CD4-positive, alpha-beta T cell (primary cell): ENCODE data around the gene GRIFIN. TPM values are rescaled to one million over a fixed set of nuclear protein-coding genes. Genes with fewer than 3 reads are reported as not detected.

Experiments
- ATAC-seq: fragments of 200-7000 bp; cut with Tn5 transposase; one replicate; pipeline ENCODE4 v1.10.0; 2022; ENCODE audit warnings: mild to moderate bottlenecking; ENCODE audit not compliant: poor library complexity
- CTCF ChIA-PET: fragments of 350-600 bp; sonication (Branson Sonifier 250); formaldehyde crosslinking; loops from one replicate; lab custom pipeline; 2021; ENCODE audit warnings: antibody characterized with exemption, inconsistent platforms; lab: Charles Lee
- POLR2A ChIA-PET: fragments of 350-600 bp; sonication (Branson Sonifier 250); formaldehyde crosslinking; loops from one replicate; lab custom pipeline; 2021; ENCODE audit warnings: antibody characterized with exemption, inconsistent platforms; lab: Charles Lee
- DNase-seq, 14 experiments: peaks; one replicate each; pipeline ENCODE4 v3.0.0-alpha.2; 2013 to 2020; ENCODE audit warnings: mixed read lengths in 2 of 14
- H3K27ac ChIP-seq, 2 donors: one replicate each; pipeline versions ENCODE4 v1.5.1 to v1.7.0; 2013; ENCODE audit warnings: low read length in 2 of 2, low read depth in 1 of 2, mild to moderate bottlenecking in 1 of 2
- H3K27me3 ChIP-seq, 2 experiments: 1 replicate in 1 of 2; 2 replicates in 1 of 2; pipeline versions ENCODE4 v1.6.1 to v1.7.0; 2013; ENCODE audit warnings: low read length in 2 of 2, control low read depth in 1 of 2, mild to moderate bottlenecking in 1 of 2, moderate library complexity in 1 of 2; ENCODE audit not compliant: insufficient read depth in 2 of 2, control insufficient read depth in 1 of 2
- H3K36me3 ChIP-seq: one replicate; pipeline ENCODE4 v1.6.1; 2013; ENCODE audit warnings: low read length, control low read depth; ENCODE audit not compliant: insufficient read depth
- H3K4me1 ChIP-seq: one replicate; pipeline ENCODE4 v1.6.1; 2013; ENCODE audit warnings: low read length, control low read depth; ENCODE audit not compliant: insufficient read depth
- H3K4me3 ChIP-seq: one replicate; pipeline ENCODE4 v1.5.1; 2013; ENCODE audit warnings: mild to moderate bottlenecking, low read length, moderate library complexity
- H3K9me3 ChIP-seq, 2 experiments: 1 replicate in 1 of 2; 2 replicates in 1 of 2; pipeline versions ENCODE4 v1.6.1 to v1.7.0; 2013; ENCODE audit warnings: low read length in 2 of 2, mild to moderate bottlenecking in 2 of 2, control low read depth in 1 of 2, moderate library complexity in 1 of 2; ENCODE audit not compliant: control insufficient read depth in 1 of 2, insufficient read depth in 1 of 2
- H3K27ac Mint-ChIP-seq: one replicate; pipeline ENCODE4 v1.8.0; 2020; ENCODE audit warnings: mixed read lengths
- H3K27me3 Mint-ChIP-seq: one replicate; pipeline ENCODE4 v1.8.0; 2021; ENCODE audit warnings: mixed read lengths
- H3K36me3 Mint-ChIP-seq: one replicate; pipeline ENCODE4 v1.8.0; 2021; ENCODE audit warnings: low read depth, mixed read lengths
- H3K4me1 Mint-ChIP-seq: one replicate; pipeline ENCODE4 v1.8.0; 2021; ENCODE audit warnings: low read depth, mixed read lengths
- H3K4me3 Mint-ChIP-seq: one replicate; pipeline ENCODE4 v1.8.0; 2020; ENCODE audit warnings: mild to moderate bottlenecking, mixed read lengths
- H3K9me3 Mint-ChIP-seq: one replicate; pipeline ENCODE4 v1.8.0; 2020; ENCODE audit warnings: mixed read lengths
- intact Hi-C, 2 experiments: fragments of 100-400 bp; cut with DNase I in 1 of 2; cut with micrococcal nuclease in 1 of 2; formaldehyde crosslinking; loops; one replicate each; pipeline versions ENCODE4 v1.15.1 to v1.9.0; 2023 to 2025; cut with DNase I, micrococcal nuclease
- total RNA-seq, 174 experiments: library from RNA in 2 of 174; stranded (reverse) in 2 of 174; gene quantifications; one replicate each; pipeline ENCODE4 v1.2.3 and lab custom pipeline; 2021 to 2026
- TF ChIP-seq, protein P1 (sequence below): fragments of 200-600 bp; IDR thresholded peaks from one replicate; pipeline ENCODE4 v1.8.0; 2022; ENCODE audit warnings: antibody characterized with exemption, mild to moderate bottlenecking

Gene GRIFIN
- total RNA-seq, 2 experiments from 2014 or later = not detected

DNA sequence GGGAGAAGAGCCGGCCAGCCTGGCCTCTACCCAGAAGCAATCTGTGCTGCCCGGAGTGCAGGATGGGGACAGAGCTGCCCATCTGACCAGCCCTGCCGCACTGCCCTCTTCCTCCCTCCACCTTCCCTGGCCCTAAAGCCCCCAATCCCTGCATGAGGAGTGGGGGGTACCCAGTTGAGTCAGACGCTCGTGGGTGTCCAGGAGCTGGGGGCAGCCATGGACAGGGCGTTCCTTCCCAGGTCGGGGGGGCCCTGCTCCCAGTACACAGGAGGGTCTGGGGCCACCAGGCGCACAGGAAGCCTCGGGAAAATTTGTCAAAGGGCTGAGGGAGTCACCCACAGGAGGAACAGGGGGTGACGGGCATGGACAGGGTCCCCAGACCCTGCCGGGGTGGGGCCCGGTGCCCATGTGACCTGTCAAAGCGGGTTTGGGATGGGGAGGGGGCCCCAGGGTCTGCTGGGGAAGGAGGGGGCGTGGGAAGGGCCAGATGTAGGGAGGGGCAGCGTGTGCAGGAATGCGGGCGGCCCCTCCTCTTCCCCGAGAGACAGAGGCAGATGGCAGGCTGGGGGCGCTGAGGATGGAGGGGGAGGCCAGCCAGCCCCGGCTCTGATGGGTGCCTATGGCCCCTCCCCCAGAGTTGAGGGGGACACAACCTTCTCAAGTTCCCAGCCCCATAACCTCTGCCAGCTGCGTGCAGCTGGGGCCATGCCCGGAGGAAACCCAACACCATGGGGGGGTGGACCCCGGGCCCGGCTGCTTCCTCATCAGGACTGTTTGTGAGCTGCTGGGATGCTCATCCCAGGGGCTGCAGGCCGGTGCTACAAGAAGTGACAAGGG is 21.5 kb upstream of the GRIFIN start:
- no peak overlapping the region for H3K4me3 ChIP-seq
- intact Hi-C loops = no loop called here
- H3K9me3 ChIP-seq = peaks cover 0 to 16% of the 10 kb centered on the region in 2 experiments
- Mint-ChIP-seq H3K27ac (no peak overlapping the region), H3K4me3 (no peak overlapping the region), H3K4me1 (no peaks in the 10 kb centered on the region), H3K9me3 (no peaks in the 10 kb centered on the region), H3K36me3 (no peaks in the 10 kb centered on the region), H3K27me3 (peaks cover 5% of the 10 kb centered on the region)
- CTCF ChIA-PET = no interaction called here
- no peaks in the 10 kb centered on the region for H3K36me3 ChIP-seq
- peaks cover 12% of the 10 kb centered on the region for H3K4me1 ChIP-seq
- H3K27me3 ChIP-seq = peaks cover 5 to 14% of the 10 kb centered on the region in 2 experiments
- POLR2A ChIA-PET = interaction anchor here (0.7 to 1.9 kb wide), 3 partner anchors 9 to 133 kb away, joined by 3 to 7 read pairs (median 3); no protein-coding TSS in a partner anchor
- DNase-seq (no peak), ATAC-seq (no peak)
- TF ChIP-seq, protein P1, sequence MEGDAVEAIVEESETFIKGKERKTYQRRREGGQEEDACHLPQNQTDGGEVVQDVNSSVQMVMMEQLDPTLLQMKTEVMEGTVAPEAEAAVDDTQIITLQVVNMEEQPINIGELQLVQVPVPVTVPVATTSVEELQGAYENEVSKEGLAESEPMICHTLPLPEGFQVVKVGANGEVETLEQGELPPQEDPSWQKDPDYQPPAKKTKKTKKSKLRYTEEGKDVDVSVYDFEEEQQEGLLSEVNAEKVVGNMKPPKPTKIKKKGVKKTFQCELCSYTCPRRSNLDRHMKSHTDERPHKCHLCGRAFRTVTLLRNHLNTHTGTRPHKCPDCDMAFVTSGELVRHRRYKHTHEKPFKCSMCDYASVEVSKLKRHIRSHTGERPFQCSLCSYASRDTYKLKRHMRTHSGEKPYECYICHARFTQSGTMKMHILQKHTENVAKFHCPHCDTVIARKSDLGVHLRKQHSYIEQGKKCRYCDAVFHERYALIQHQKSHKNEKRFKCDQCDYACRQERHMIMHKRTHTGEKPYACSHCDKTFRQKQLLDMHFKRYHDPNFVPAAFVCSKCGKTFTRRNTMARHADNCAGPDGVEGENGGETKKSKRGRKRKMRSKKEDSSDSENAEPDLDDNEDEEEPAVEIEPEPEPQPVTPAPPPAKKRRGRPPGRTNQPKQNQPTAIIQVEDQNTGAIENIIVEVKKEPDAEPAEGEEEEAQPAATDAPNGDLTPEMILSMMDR = no peak
- no peak overlapping the region for H3K27ac ChIP-seq

DNA sequence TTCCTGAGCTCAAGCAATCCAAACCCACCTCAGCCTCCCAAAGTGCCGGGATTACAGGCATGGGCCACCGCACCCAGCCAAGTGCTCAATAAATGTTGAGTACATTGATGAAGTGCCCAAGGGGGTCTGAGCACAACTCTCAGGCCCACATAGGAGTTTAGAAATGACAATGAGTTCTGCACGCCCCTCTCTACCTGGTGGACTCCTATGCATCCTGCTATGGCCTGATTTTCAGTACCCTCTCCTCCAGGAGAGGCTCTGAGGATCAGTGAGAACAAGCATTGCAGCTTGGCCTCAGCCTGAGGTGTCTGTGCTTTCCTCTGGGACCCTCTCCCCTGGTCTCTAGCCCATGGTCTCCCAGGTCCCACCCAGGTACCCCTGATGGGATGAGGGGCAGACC is 20.9 kb upstream of the GRIFIN start:
- ChIA-PET POLR2A (no interaction called here), CTCF (no interaction called here)
- peaks cover 0 to 16% of the 10 kb centered on the region in 2 experiments for H3K9me3 ChIP-seq
- H3K4me1 ChIP-seq = peaks cover 12% of the 10 kb centered on the region
- Mint-ChIP-seq H3K9me3 (no peaks in the 10 kb centered on the region), H3K4me1 (no peaks in the 10 kb centered on the region), H3K36me3 (no peaks in the 10 kb centered on the region), H3K4me3 (no peak overlapping the region), H3K27me3 (peaks cover 5% of the 10 kb centered on the region), H3K27ac (no peak overlapping the region)
- no peak for ATAC-seq
- TF ChIP-seq, protein P1 = no peak
- peaks cover 5 to 14% of the 10 kb centered on the region in 2 experiments for H3K27me3 ChIP-seq
- no peak overlapping the region for H3K4me3 ChIP-seq
- H3K27ac ChIP-seq = no peak overlapping the region
- DNase-seq = no peak
- intact Hi-C loops = no loop called here
- H3K36me3 ChIP-seq = no peaks in the 10 kb centered on the region

DNA sequence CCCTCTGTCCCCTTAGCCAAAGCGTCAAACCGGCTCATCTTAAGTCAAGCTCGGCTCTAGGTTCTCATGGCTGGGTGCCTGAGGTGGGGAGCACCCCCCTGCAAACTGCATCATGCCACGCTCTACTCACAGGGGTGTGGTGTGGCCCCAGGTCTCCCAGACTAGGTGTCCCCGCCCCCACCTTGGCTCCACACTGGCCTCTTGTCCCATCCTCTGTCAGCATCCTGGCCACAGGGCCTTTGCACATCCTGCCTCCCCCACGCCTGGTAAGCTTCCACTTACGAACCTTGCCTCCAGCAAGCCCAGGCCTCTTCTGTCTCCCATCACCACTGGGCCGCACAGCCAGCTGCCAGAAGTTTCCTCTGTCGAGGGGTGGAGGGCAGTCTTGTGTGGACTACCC is 20.2 kb upstream of the GRIFIN start:
- no peaks in the 10 kb centered on the region for H3K4me1 Mint-ChIP-seq
- TF ChIP-seq, protein P1 = no peak
- no peak for DNase-seq
- Histone ChIP-seq H3K36me3 (no peaks in the 10 kb centered on the region), H3K4me1 (peaks cover 12% of the 10 kb centered on the region), H3K4me3 (no peak overlapping the region), H3K27ac (no peak overlapping the region), H3K27me3 (peaks cover 5 to 14% of the 10 kb centered on the region in 2 experiments), H3K9me3 (peaks cover 0 to 16% of the 10 kb centered on the region in 2 experiments)
- ChIA-PET CTCF (no interaction called here), POLR2A (no interaction called here)
- H3K27ac Mint-ChIP-seq = no peak overlapping the region
- intact Hi-C loops = no loop called here
- H3K9me3 Mint-ChIP-seq = no peaks in the 10 kb centered on the region
- no peak for ATAC-seq
- no peak overlapping the region for H3K4me3 Mint-ChIP-seq
- peaks cover 5% of the 10 kb centered on the region for H3K27me3 Mint-ChIP-seq
- H3K36me3 Mint-ChIP-seq = no peaks in the 10 kb centered on the region
